C4-2B (cell line): ENCODE measurements around the gene RORC.

Experiments
- CTCF ChIP-seq: fragments of 450-650 bp; conservative IDR thresholded peaks from 2 replicates; pipeline ENCODE4 v1.5.1; 2017; ENCODE audit warnings: mild to moderate bottlenecking
- ZFX ChIP-seq: fragments of 450-650 bp; IDR thresholded peaks from 2 replicates; pipeline ENCODE4 v1.6.1; 2017

GRCh38 chr1:151776665-151777062, 54.9 kb downstream of the RORC start:
- no peak for TF ChIP-seq CTCF
- TF ChIP-seq ZFX: no peak
